ENCODE data around the gene ZNF316.

DNA sequence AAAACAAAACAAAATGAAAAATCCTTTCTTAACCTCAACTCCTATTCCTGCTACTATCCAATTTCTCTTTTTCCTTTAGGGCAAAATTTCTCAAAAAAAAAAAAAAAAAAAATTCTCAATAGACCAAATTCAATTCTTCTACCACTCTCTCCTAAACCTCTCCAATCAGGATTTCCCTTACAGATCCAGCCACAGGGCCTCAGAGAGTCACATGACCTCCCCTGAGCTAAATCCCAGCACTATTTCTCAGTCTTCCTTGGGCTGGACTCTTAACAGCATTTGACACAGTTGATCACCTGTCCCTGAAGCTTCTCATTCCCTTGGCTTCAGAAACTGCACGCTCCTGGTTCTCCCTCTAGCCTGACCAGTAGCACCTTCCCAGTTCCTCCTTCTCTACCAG, 64.7 kb downstream of the ZNF316 start:
- TF ChIP-seq, protein P1, sequence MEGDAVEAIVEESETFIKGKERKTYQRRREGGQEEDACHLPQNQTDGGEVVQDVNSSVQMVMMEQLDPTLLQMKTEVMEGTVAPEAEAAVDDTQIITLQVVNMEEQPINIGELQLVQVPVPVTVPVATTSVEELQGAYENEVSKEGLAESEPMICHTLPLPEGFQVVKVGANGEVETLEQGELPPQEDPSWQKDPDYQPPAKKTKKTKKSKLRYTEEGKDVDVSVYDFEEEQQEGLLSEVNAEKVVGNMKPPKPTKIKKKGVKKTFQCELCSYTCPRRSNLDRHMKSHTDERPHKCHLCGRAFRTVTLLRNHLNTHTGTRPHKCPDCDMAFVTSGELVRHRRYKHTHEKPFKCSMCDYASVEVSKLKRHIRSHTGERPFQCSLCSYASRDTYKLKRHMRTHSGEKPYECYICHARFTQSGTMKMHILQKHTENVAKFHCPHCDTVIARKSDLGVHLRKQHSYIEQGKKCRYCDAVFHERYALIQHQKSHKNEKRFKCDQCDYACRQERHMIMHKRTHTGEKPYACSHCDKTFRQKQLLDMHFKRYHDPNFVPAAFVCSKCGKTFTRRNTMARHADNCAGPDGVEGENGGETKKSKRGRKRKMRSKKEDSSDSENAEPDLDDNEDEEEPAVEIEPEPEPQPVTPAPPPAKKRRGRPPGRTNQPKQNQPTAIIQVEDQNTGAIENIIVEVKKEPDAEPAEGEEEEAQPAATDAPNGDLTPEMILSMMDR (conservative IDR thresholded peaks at IDR 0.05 in 1 of 2, IDR thresholded peaks at IDR 0.05 in 1 of 2; ENCODE audit: low read depth in 1 of 2, low read length in 2 of 2), result no peak
- no peak for TF ChIP-seq EZH2 (IDR thresholded peaks at IDR 0.05; ENCODE audit: low read length, missing control alignments)

Data from fibroblast of lung (primary cell).